ENCODE measurements around the gene LARP7.
"Not testable (repeated sequence)": the region's sequence is repeated elsewhere in the genome, so short reads cannot be mapped to it uniquely, and the experiment has no call there.

Gene LARP7

GRCh38 chr4:112652216-112652615 lies 15.3 kb downstream of the LARP7 start:
- no peak for DNase-seq (ENCODE audit: extremely low read depth, insufficient read length)
- no peak for TF ChIP-seq CTCF (IDR thresholded peaks at IDR 0.05; ENCODE audit: insufficient read depth, low read length, poor library complexity, severe bottlenecking)
- Histone ChIP-seq H3K27me3 (replicated peaks; ENCODE audit: control insufficient read depth, insufficient read depth, low read length) (no peaks in the 10 kb centered on the region), H3K36me3 (ENCODE audit: control insufficient read depth, insufficient read depth, low read length) (peaks cover under 1% of the 10 kb centered on the region; the same call in 1 of the 2 replicates), H3K4me3 (replicated peaks; ENCODE audit: low read depth, low read length) (no peak overlapping the region)

- Histone ChIP-seq H3K27me3 (replicated peaks; ENCODE audit: control insufficient read depth, insufficient read depth, low read length) (no peaks in the 10 kb centered on the region), H3K4me3 (replicated peaks; ENCODE audit: low read depth, low read length) (no peak overlapping the region), H3K36me3 (ENCODE audit: control insufficient read depth, insufficient read depth, low read length) (peaks cover 2% of the 10 kb centered on the region; the same call in 1 of the 2 replicates)
- no peak for TF ChIP-seq CTCF (IDR thresholded peaks at IDR 0.05; ENCODE audit: insufficient read depth, low read length, poor library complexity, severe bottlenecking)
- DNase-seq (ENCODE audit: extremely low read depth, insufficient read length) = no peak
Observed at GRCh38 chr4:112655270-112655669, 18.3 kb downstream of the LARP7 start.

GRCh38 chr4:112656115-112656514 lies 19.2 kb downstream of the LARP7 start:
- not testable (repeated sequence) for H3K36me3 ChIP-seq (ENCODE audit: control insufficient read depth, insufficient read depth, low read length); DNase-seq (ENCODE audit: extremely low read depth, insufficient read length); H3K27me3 ChIP-seq (replicated peaks; ENCODE audit: control insufficient read depth, insufficient read depth, low read length); H3K4me3 ChIP-seq (replicated peaks; ENCODE audit: low read depth, low read length)

GRCh38 chr4:112664611-112665010 lies 27.7 kb downstream of the LARP7 start:
- TF ChIP-seq CTCF (IDR thresholded peaks at IDR 0.05; ENCODE audit: insufficient read depth, low read length, poor library complexity, severe bottlenecking) = no peak
- Histone ChIP-seq H3K36me3 (ENCODE audit: control insufficient read depth, insufficient read depth, low read length) (no peaks in the 10 kb centered on the region), H3K4me3 (replicated peaks; ENCODE audit: low read depth, low read length) (no peak overlapping the region), H3K27me3 (replicated peaks; ENCODE audit: control insufficient read depth, insufficient read depth, low read length) (no peaks in the 10 kb centered on the region)
- DNase-seq (ENCODE audit: extremely low read depth, insufficient read length) = no peak

GRCh38 chr4:112668131-112668530 lies 31.2 kb downstream of the LARP7 start:
- Histone ChIP-seq H3K27me3 (replicated peaks; ENCODE audit: control insufficient read depth, insufficient read depth, low read length) (no peaks in the 10 kb centered on the region), H3K4me3 (replicated peaks; ENCODE audit: low read depth, low read length) (no peak overlapping the region), H3K36me3 (ENCODE audit: control insufficient read depth, insufficient read depth, low read length) (no peaks in the 10 kb centered on the region)
- TF ChIP-seq CTCF (IDR thresholded peaks at IDR 0.05; ENCODE audit: insufficient read depth, low read length, poor library complexity, severe bottlenecking) = no peak
- DNase-seq (ENCODE audit: extremely low read depth, insufficient read length) = no peak

- no peak overlapping the region for H3K4me3 ChIP-seq (replicated peaks; ENCODE audit: low read depth, low read length)
- DNase-seq (ENCODE audit: extremely low read depth, insufficient read length) = no peak
- no peaks in the 10 kb centered on the region for H3K36me3 ChIP-seq (ENCODE audit: control insufficient read depth, insufficient read depth, low read length)
- H3K27me3 ChIP-seq (replicated peaks; ENCODE audit: control insufficient read depth, insufficient read depth, low read length) = no peaks in the 10 kb centered on the region
- TF ChIP-seq CTCF (IDR thresholded peaks at IDR 0.05; ENCODE audit: insufficient read depth, low read length, poor library complexity, severe bottlenecking) = no peak
Observed at GRCh38 chr4:112673076-112673475, 36.1 kb downstream of the LARP7 start.

All from GM06990 (cell line).